GM19240 (cell line): ENCODE measurements around the gene TPRN.

Source experiments
- DNase-seq: peaks from one replicate; pipeline ENCODE4 v3.0.0; 2011; ENCODE audit warnings: low spot score; ENCODE audit not compliant: insufficient read length

TPRN gene

GRCh38 chr9:137190315-137190856, 10.2 kb downstream of the TPRN start:
- no peak for DNase-seq

GRCh38 chr9:137189297-137190295, 10.9 kb downstream of the TPRN start:
- DNase-seq: no peak

GRCh38 chr9:137188490-137189296, 11.8 kb downstream of the TPRN start, which contains the start of the genes ANAPC2 and SSNA1:
ANAPC2 (minus strand) TSS chr9:137188560; CDS start chr9:137188532, 28 bp downstream.
SSNA1 (plus strand) TSS chr9:137188676; CDS start chr9:137188727, 51 bp downstream.
- peak; percentile 91 for DNase-seq

DNA sequence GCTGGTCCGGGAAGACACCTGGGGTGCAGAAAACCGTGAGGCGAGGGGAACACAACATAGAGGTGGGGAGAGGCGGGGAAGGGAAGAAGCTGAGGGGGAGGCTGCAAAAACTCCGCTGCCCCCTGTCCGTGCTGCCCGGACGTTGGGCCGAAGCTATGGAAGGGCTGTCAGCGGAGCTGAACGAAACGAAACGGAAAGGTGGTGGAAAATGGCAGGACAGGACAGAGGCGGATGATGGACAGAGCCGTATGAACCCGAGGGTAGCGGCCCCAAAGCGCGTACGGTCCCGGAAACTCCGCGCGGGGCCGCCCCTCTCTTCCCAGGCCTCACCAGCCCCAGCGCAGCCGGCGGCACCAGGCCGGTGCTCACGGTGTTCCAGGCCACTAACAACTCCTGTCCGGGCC, 12.5 kb downstream of the TPRN start:
- DNase-seq: no peak

DNA sequence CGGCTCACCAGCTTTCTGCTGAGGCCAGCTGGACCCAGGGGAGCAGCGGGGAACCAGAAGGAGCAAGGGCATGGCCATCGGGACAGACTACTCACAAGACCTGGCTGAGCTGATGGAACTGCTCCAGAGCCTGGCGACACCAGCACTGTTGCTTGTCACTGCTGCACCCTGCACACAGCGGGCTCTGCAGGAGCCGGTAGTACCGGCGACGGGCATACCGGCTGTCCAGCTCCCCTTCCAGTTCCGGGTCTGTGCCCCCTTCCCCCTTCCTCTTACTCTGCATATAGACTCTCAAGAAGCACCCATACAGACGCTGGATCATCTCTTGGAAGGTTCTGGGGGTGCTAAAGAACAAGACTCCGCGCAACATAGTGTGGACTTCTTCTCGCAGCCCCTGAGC, 13.2 kb downstream of the TPRN start:
- no peak for DNase-seq

DNA sequence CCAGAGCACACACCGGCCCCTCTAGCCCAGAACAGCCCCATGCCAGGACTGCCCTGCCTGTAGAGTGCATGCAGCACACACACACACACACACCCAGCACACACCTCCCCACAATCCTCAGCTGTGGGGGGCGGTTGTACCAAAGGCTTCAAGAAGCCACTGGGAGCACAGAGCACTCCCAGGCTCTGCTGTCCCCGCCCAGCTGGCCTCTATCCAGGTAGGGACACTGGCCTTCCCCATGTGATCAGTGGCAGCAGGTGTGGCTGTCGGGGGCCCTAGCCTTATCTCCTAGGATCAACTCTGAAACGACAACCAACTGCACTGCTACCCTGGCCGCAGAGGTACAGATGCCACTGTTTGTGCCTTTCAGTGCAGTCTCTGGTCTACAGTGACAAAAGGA, 14.2 kb downstream of the TPRN start:
- no peak for DNase-seq

- DNase-seq: no peak
Observed at GRCh38 chr9:137185921-137186320, 14.6 kb downstream of the TPRN start.

- no peak for DNase-seq
Observed at GRCh38 chr9:137184881-137185660, 15.5 kb downstream of the TPRN start.

DNA sequence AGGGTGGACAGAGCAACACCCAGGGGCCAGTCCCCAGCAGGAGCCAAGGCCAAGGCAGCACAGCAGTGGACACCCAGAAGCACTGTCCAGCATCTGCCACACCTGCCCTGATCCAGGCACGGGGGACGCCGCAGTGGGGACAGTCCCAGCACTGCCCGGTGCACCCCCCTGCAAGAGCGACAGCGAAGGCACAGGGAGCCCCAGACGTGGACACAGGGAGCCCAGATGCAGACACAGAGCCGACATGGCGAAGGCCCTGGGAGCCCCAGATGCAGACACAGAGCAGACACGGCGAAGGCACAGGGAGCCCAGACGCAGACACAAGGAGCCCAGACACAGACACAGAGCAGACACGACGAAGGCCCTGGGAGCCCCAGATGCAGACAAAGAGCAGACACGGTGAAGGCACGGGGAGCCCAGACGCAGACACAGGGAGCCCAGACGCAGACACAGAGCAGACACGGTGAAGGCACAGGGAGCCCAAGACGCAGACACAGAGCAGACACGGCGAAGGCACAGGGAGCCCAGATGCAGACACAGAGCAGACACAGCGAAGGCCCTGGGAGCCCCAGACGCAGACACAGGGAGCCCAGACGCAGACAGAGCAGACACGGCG, 16.5 kb downstream of the TPRN start:
- DNase-seq: no peak

- no peak for DNase-seq
Observed at GRCh38 chr9:137182836-137183235, 17.7 kb downstream of the TPRN start.

- no peak for DNase-seq
Observed at GRCh38 chr9:137181680-137182079, 18.9 kb downstream of the TPRN start.

GRCh38 chr9:137180491-137180890, 20.1 kb downstream of the TPRN start:
- DNase-seq: no peak

- DNase-seq: no peak
Observed at GRCh38 chr9:137179761-137180160, 20.8 kb downstream of the TPRN start.

DNA sequence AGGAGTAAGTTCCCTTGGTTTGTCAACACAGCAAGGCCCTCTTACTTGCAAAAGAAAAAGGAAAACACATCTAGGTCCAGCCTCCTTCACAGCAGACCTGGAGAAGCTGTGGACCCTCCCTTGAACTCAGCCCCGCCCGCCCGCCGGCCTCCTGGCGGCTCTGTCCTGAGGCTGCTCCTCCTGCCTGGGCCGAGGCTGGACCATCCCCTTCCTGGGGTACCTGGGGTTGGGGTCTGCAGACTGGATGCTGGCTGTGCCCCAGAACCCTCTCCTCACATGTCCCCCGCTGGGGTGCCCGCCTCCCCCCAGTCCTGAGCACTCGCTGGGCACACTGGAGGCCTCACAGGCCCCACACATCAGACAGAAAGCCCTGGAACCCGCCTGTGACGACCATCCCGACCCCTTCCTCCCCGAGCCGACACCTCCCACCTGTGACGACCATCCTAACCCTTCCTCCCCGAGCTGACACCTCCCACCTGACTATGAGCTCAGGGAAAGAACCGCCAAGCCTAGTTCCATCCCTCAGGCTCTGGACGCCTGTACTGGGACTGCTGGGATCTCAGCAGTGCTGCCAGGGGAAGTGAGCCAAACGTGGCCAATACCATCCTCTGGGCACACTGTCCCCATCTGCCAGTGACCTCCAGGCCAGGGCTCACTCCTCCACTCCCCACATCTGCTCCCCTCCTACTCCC, 21.5 kb downstream of the TPRN start:
- no peak for DNase-seq

- DNase-seq: no peak
Observed at GRCh38 chr9:137178201-137178938, 22.2 kb downstream of the TPRN start.

DNA sequence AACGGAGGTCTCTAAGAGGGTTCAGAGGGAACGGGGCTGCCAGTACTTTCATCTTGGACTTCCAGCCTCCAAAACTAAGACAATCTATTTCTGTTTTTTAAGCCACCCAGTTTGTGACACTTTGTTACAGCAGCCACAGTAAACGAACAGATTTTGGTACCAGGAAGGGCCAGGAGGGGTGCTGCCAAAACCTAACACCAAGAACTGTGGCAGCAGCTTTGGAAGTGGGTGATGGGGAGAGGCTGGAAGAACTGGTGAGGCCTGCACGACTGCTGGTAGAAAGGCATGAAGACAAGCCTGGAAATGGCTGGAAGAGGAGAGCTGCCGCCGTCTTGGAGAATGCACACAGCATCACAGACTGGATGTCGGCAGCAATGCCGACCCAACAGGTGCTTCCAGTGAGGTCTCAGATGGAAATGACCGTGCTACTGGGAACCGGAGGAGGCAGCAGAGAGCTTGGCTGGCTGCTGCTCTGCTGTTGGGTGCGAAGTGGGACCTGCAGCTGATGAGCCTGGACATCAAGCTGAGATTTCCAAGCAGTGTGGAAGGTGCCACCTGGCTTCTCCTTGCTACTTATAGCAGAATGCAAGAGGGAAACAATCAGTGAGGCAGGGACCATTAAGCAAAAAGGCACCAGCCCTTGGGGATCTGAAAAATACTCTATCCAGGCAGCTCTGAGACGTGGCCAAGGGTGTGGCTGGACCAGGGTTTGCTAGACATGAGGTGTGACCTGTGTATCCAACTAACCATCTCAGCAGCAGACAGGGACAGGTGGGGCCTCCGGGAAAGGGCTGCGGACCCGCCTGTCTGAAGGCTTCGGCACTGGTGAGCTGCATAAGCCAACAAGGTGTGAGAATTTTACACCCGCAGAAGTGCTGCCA, 24.0 kb downstream of the TPRN start:
- DNase-seq: peak; percentile 87

GRCh38 chr9:137175345-137175961, 25.1 kb downstream of the TPRN start:
- DNase-seq: no peak
